Tibial nerve (tissue), 4 donors: ENCODE data around the gene FTH1.

Experiments used
- EP300 ChIP-seq, 2 donors: sonication (generic); formaldehyde crosslinking; IDR thresholded peaks; one replicate each; pipeline ENCODE4 v1.6.1; 2017; ENCODE audit warnings: antibody characterized with exemption in 2 of 2, mild to moderate bottlenecking in 1 of 2
- POLR2A ChIP-seq, 2 donors: fragments of 450-650 bp; IDR thresholded peaks; one replicate each; pipeline ENCODE4 v1.6.1; 2017; ENCODE audit warnings: antibody characterized with exemption in 2 of 2, mild to moderate bottlenecking in 2 of 2, moderate library complexity in 2 of 2
- TF ChIP-seq, protein P1 (sequence below), 5 experiments: fragments of 200-600 bp in 3 of 5; fragments of 450-650 bp in 2 of 5; sonication (generic) in 3 of 5; IDR thresholded peaks; one replicate each; pipeline ENCODE4 v1.5.1; 2016 to 2019; ENCODE audit warnings: antibody characterized with exemption in 5 of 5, mild to moderate bottlenecking in 3 of 5, moderate library complexity in 2 of 5

DNA sequence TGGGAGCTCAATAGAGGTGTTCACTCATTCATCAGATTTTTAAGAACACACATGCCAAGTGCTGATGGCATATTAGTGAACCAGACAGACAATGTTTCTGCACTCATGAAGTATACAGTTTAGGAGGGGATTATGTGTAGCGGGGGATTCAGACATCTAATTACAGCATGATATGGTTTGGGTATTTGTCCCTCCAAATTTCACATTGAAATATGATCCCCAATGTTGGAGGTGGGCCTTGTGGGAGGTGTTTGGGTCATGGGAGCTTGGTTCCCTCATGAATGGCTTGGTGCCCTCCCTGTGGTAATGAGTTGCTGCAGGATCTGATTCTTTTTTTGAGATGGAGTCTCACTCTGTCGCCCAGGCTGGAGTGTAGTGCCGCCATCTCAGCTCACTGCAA lies 41.2 kb downstream of the FTH1 start:
- TF ChIP-seq, protein P1, sequence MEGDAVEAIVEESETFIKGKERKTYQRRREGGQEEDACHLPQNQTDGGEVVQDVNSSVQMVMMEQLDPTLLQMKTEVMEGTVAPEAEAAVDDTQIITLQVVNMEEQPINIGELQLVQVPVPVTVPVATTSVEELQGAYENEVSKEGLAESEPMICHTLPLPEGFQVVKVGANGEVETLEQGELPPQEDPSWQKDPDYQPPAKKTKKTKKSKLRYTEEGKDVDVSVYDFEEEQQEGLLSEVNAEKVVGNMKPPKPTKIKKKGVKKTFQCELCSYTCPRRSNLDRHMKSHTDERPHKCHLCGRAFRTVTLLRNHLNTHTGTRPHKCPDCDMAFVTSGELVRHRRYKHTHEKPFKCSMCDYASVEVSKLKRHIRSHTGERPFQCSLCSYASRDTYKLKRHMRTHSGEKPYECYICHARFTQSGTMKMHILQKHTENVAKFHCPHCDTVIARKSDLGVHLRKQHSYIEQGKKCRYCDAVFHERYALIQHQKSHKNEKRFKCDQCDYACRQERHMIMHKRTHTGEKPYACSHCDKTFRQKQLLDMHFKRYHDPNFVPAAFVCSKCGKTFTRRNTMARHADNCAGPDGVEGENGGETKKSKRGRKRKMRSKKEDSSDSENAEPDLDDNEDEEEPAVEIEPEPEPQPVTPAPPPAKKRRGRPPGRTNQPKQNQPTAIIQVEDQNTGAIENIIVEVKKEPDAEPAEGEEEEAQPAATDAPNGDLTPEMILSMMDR (IDR thresholded peaks at IDR 0.05) = no peak
- TF ChIP-seq POLR2A (IDR thresholded peaks at IDR 0.05) (no peak), EP300 (IDR thresholded peaks at IDR 0.05) (no peak)
